22Rv1 (cell line): ENCODE data around the gene TM4SF18.
A peak's percentile ranks its signal among the peaks of the same experiment; 100 is the strongest.
"Not testable (repeated sequence)": the region's sequence is repeated elsewhere in the genome, so short reads cannot be mapped to it uniquely, and the experiment has no call there.

Experiments used
- H3K27ac ChIP-seq: fragments of 450-650 bp; 2 replicates; pipeline ENCODE4 v1.5.1; 2017
- ZFX ChIP-seq: fragments of 450-650 bp; IDR thresholded peaks from 2 replicates; pipeline ENCODE4 v1.6.1; 2017; ENCODE audit warnings: antibody characterized with exemption, borderline replicate concordance
- TF ChIP-seq, protein P1 (sequence below): fragments of 450-650 bp; IDR thresholded peaks from 2 replicates; pipeline ENCODE4 v1.5.1; 2017; ENCODE audit warnings: mild to moderate bottlenecking

The TM4SF18 gene

DNA sequence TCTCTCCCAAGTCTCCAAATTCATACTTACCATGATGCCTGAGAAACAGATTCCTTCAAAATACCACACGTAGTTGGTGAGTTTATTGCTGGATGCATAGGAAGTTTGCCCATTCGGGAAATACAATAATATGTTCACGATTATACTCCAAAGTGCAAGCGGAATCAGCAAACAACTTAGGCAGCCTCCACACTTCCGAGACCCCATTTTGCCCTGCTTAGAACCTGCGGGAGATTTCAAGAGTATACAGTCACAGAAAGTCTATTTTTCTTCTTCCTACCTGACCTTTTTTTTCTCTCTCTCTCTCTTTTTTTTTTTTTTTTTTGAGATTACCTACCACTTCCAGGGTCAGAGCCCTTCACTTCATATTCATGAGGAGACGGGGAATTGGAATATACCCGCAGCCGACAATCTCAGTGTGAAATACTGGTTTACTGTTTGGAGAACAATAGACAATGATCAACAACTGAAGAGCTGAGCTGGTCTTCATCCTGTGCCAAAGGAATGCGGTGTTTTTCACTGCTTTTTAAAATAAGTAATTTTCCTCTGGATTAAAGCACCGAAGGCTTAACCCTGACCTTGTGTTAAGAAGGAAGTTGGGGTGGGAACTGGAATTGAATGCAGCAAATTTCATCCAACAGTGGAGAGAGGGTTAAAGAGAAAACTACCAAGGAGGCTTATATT lies at the start of gene TM4SF18:
TSS of gene TM4SF18 (minus strand) at position 461 of the 684 bp plus-strand sequence. CDS start at position 207, 254 bp downstream.
- no peak for TF ChIP-seq ZFX
- TF ChIP-seq, protein P1, sequence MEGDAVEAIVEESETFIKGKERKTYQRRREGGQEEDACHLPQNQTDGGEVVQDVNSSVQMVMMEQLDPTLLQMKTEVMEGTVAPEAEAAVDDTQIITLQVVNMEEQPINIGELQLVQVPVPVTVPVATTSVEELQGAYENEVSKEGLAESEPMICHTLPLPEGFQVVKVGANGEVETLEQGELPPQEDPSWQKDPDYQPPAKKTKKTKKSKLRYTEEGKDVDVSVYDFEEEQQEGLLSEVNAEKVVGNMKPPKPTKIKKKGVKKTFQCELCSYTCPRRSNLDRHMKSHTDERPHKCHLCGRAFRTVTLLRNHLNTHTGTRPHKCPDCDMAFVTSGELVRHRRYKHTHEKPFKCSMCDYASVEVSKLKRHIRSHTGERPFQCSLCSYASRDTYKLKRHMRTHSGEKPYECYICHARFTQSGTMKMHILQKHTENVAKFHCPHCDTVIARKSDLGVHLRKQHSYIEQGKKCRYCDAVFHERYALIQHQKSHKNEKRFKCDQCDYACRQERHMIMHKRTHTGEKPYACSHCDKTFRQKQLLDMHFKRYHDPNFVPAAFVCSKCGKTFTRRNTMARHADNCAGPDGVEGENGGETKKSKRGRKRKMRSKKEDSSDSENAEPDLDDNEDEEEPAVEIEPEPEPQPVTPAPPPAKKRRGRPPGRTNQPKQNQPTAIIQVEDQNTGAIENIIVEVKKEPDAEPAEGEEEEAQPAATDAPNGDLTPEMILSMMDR = no peak
- H3K27ac ChIP-seq = peak within 1 kb of the TSS; percentile 5; the same call in 1 of the 2 replicates

DNA sequence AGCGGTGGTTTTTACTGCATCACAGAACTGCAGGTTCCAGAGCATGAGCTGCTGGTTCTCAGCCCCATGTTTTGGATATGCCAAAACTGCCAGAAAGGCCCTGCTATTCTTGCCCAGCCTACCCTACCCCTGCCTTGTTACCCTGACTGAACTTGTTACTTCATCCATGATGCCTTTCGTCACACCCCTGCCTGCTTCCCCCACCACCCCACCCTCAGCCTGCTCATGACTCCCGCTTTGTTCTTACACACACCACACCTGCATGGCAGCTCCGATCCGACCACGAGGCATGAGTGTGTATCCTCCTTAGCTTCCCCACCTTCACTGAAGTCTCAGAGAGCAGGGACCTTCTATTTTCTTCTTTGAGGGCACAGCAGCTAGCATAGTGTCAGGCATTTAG lies 49.1 kb upstream of the TM4SF18 start:
- H3K27ac ChIP-seq = no peak overlapping the region
- TF ChIP-seq, protein P1 = no peak
- TF ChIP-seq ZFX = no peak

GRCh38 chr3:149382101-149382467 lies 48.6 kb upstream of the TM4SF18 start:
- no peak overlapping the region for H3K27ac ChIP-seq
- TF ChIP-seq, protein P1 = no peak
- TF ChIP-seq ZFX = no peak

DNA sequence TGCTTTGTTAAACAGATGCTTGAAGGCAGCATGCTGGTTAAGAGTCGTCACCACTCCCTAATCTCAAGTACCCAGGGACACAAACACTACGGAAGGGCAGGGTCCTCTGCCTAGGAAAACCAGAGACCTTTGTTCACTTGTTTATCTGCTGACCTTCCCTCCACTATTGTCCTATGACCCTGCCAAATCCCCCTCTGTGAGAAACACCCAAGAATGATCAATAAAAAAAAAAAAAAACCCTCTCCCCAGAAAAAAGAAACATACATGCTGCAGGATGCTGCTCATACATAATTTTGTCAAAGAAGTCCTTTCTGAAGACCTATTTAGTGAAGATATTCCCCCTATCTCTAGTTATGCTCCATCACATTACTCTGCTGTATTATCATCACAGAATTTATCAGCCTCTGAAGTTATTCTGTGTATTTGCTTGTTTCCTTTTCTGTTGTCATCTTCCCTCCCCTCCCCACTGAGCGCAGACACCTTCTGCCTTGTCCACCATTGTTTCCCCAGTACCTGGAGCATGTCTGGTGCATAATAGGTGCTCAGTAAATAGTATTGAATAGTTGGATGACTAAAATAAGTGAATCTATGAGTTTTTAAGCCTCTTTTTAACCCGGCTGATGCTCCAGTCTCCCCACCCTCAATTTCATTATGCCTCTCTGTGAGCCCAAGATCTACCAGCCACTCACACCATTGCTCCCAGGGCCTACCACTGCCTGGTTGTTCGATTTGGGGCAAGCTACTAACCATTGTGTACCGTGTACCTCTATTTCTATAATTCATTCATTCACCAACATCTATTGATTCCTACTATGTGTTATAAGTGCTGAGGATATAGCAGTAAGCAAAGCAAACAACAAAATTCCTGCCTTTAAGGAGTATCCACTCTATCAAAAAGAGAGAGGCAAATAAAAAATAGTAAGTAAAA lies 48.0 kb upstream of the TM4SF18 start:
- H3K27ac ChIP-seq = no peak overlapping the region
- no peak for TF ChIP-seq ZFX
- TF ChIP-seq, protein P1 = no peak

GRCh38 chr3:149380220-149380619 lies 46.8 kb upstream of the TM4SF18 start:
- not testable (repeated sequence) for H3K27ac ChIP-seq

DNA sequence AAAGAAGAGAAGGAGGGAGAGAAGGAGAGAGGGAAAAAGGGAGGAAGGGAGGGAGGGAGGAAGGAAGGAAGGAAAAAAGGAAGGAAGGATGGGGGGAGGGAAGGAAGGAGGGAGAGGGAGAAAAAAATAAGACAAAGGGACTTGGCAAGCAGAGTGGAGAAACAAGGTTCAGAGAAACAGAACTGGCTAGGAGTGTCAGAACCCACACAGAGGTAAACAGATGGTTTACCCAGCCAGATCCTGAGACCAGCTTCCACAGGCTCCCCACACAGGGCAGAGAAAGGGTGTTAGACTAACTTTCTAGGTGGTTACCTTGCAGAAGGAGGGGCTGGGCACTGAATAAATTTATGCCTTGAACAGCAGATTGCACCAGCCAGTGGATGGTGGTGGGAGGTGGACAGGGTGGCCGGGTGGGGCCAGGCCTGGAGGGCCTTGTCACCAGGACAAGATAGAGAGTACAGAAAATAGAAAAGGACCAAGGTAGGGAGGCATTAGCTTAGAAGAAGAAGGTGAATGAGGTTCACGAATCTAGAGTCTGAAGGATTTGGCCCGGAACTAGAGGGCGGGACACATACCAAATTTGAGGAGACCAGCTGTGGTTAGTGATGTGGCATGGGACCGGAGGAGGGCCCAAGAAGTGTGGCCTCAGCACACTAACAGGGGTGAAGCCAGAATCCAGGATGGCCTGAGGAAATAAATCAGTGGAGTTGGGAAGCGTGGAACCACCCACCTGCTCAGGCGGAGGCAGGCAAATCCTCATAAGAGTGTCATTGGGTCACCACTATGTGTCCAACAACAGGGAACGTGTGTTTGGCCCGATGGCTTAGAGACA lies 45.3 kb upstream of the TM4SF18 start:
- peak overlapping the region; percentile 63 for H3K27ac ChIP-seq
- TF ChIP-seq, protein P1 = no peak
- TF ChIP-seq ZFX = no peak
